H1 (cell line): ENCODE data around the gene PRIMA1. TPM values are rescaled to one million over a fixed set of nuclear protein-coding genes. Genes with fewer than 3 reads are reported as not detected.

Experiments used
- CTCF ChIA-PET: fragments of 300-600 bp; sonication (Branson Sonifier 250); formaldehyde crosslinking; loops from one replicate; lab custom pipeline; 2021; ENCODE audit not compliant: partially characterized antibody; lab: Charles Lee
- POLR2A ChIA-PET: fragments of 300-600 bp; sonication (Branson Sonifier 250); formaldehyde crosslinking; loops from one replicate; lab custom pipeline; 2021; ENCODE audit warnings: inconsistent platforms; ENCODE audit not compliant: partially characterized antibody; lab: Charles Lee
- DNase-seq, 2 experiments: peaks; one replicate each; pipeline versions ENCODE4 v3.0.0 to v3.0.0-alpha.2; 2010 to 2022; ENCODE audit warnings: low spot score in 2 of 2, low read depth in 1 of 2, mixed read lengths in 1 of 2
- FAIRE-seq: peaks from 2 replicates; lab custom pipeline; 2011; peaks lifted over from hg19 to GRCh38; lab: Jason Lieb, UNC
- H2AFZ ChIP-seq: 2 replicates; pipeline ENCODE4 v1.8.1; 2012; ENCODE audit warnings: low read length, inconsistent platforms
- H2AK5ac ChIP-seq: 2 replicates; pipeline ENCODE4 v1.6.1; 2013; ENCODE audit warnings: low read depth, low read length
- H2BK120ac ChIP-seq: replicated peaks from 2 replicates; pipeline ENCODE3; 2013; ENCODE audit warnings: low read depth, low read length, inconsistent platforms
- H2BK12ac ChIP-seq: 2 replicates; pipeline ENCODE4 v1.6.1; 2013; ENCODE audit warnings: low read depth, low read length
- H2BK15ac ChIP-seq: 2 replicates; pipeline ENCODE4 v1.6.1; 2013; ENCODE audit warnings: low read length
- H2BK20ac ChIP-seq: 2 replicates; pipeline ENCODE4 v1.6.1; 2013; ENCODE audit warnings: low read length
- H2BK5ac ChIP-seq: 2 replicates; pipeline ENCODE4 v1.6.1; 2013; ENCODE audit warnings: low read depth, low read length
- H3K14ac ChIP-seq: 2 replicates; pipeline ENCODE4 v1.6.1; 2013; ENCODE audit warnings: inconsistent platforms; ENCODE audit not compliant: insufficient read length
- H3K18ac ChIP-seq: 2 replicates; pipeline ENCODE4 v1.6.1; 2013; ENCODE audit warnings: low read length; ENCODE audit errors: extremely low read depth
- H3K23ac ChIP-seq: 2 replicates; pipeline ENCODE4 v1.6.1; 2013; ENCODE audit warnings: inconsistent platforms; ENCODE audit not compliant: insufficient read length
- H3K23me2 ChIP-seq: 2 replicates; pipeline ENCODE4 v1.6.1; 2013; ENCODE audit warnings: low read depth, low read length
- H3K27ac ChIP-seq: 2 replicates; pipeline ENCODE4 v1.6.1; 2011; ENCODE audit warnings: low read depth, low read length, inconsistent platforms
- H3K27me3 ChIP-seq, 4 experiments: replicated peaks in 1 of 4; 1 replicate in 1 of 4; 2 replicates in 3 of 4; pipeline versions ENCODE4 v1.6.1 to v1.8.1; 2011 to 2013; ENCODE audit warnings: low read length in 3 of 4, mild to moderate bottlenecking in 3 of 4, inconsistent platforms in 2 of 4, mixed read lengths in 2 of 4, moderate library complexity in 1 of 4; ENCODE audit not compliant: control insufficient read depth in 3 of 4, insufficient read depth in 3 of 4; ENCODE audit errors: extremely low read depth in 1 of 4
- H3K36me3 ChIP-seq, 4 experiments: 2 replicates each; pipeline versions ENCODE4 v1.6.1 to v1.8.1; 2011 to 2013; ENCODE audit warnings: mild to moderate bottlenecking in 4 of 4, low read length in 3 of 4, moderate library complexity in 2 of 4, control low read depth in 1 of 4, inconsistent platforms in 1 of 4; ENCODE audit not compliant: insufficient read depth in 4 of 4, control insufficient read depth in 2 of 4
- H3K4ac ChIP-seq: replicated peaks from 2 replicates; pipeline ENCODE3; 2013; ENCODE audit warnings: low read length, low read depth, mixed read lengths, inconsistent platforms; ENCODE audit not compliant: insufficient read length
- H3K4me1 ChIP-seq, 4 experiments: replicated peaks in 1 of 4; 1 replicate in 1 of 4; 2 replicates in 3 of 4; pipeline versions ENCODE4 v1.6.1 to v1.8.1; 2011 to 2013; ENCODE audit warnings: low read length in 3 of 4, inconsistent platforms in 2 of 4, mixed read lengths in 1 of 4; ENCODE audit not compliant: insufficient read depth in 4 of 4, control insufficient read depth in 3 of 4
- H3K4me2 ChIP-seq, 2 experiments: 2 replicates each; pipeline versions ENCODE4 v1.6.1 to v1.8.1; 2011 to 2013; ENCODE audit warnings: low read depth in 2 of 2, low read length in 2 of 2, control low read depth in 1 of 2, inconsistent platforms in 1 of 2, mild to moderate bottlenecking in 1 of 2; ENCODE audit not compliant: insufficient read depth in 1 of 2
- H3K4me3 ChIP-seq, 4 experiments: fragments of 200-600, 300-600 bp in 1 of 4; sonication (generic), shearing (Covaris generic), sonication (Bioruptor Twin) in 1 of 4; 2 replicates each; pipeline versions ENCODE4 v1.5.1 to v1.8.1; 2011 to 2016; ENCODE audit warnings: low read length in 4 of 4, low read depth in 3 of 4, control low read depth in 2 of 4, inconsistent platforms in 2 of 4, mild to moderate bottlenecking in 2 of 4, mixed read lengths in 1 of 4, moderate library complexity in 1 of 4; ENCODE audit not compliant: insufficient read depth in 2 of 4; ENCODE audit errors: extremely low read depth in 1 of 4
- H3K56ac ChIP-seq: replicated peaks from 2 replicates; pipeline ENCODE3; 2013; ENCODE audit warnings: low read depth, mild to moderate bottlenecking, mixed read lengths, low read length, inconsistent platforms; ENCODE audit not compliant: insufficient read length
- H3K79me1 ChIP-seq: 2 replicates; pipeline ENCODE4 v1.6.1; 2013; ENCODE audit warnings: low read depth, low read length, control low read depth
- H3K79me2 ChIP-seq, 2 experiments: 2 replicates each; pipeline versions ENCODE4 v1.6.1 to v1.8.1; 2012 to 2013; ENCODE audit warnings: low read length in 2 of 2, mild to moderate bottlenecking in 2 of 2, inconsistent platforms in 1 of 2; ENCODE audit not compliant: insufficient read depth in 2 of 2, control insufficient read depth in 1 of 2
- H3K9ac ChIP-seq, 4 experiments: replicated peaks in 1 of 4; 1 replicate in 1 of 4; 2 replicates in 3 of 4; pipeline versions ENCODE4 v1.6.1 to v1.8.1; 2011 to 2013; ENCODE audit warnings: low read depth in 3 of 4, low read length in 3 of 4, control low read depth in 2 of 4, mild to moderate bottlenecking in 2 of 4, moderate library complexity in 2 of 4, inconsistent platforms in 1 of 4; ENCODE audit errors: extremely low read depth in 1 of 4
- H3K9me3 ChIP-seq, 2 experiments: 2 replicates each; pipeline versions ENCODE4 v1.6.1 to v1.8.1; 2012 to 2013; ENCODE audit warnings: mild to moderate bottlenecking in 2 of 2, moderate library complexity in 2 of 2, control low read depth in 1 of 2, inconsistent platforms in 1 of 2, low read depth in 1 of 2, low read length in 1 of 2, mixed read lengths in 1 of 2; ENCODE audit not compliant: insufficient read depth in 2 of 2
- H4K20me1 ChIP-seq, 2 experiments: replicated peaks in 1 of 2; 2 replicates each; pipeline versions ENCODE3 to v1.8.1; 2011 to 2013; ENCODE audit warnings: inconsistent platforms in 2 of 2, low read length in 2 of 2, mild to moderate bottlenecking in 1 of 2; ENCODE audit not compliant: insufficient read depth in 2 of 2, control insufficient read depth in 1 of 2
- H4K5ac ChIP-seq: 2 replicates; pipeline ENCODE4 v1.6.1; 2013; ENCODE audit warnings: low read length, low read depth, mixed read lengths, inconsistent platforms; ENCODE audit not compliant: insufficient read length
- H4K8ac ChIP-seq: 2 replicates; pipeline ENCODE4 v1.8.0; 2013; ENCODE audit warnings: mild to moderate bottlenecking, moderate library complexity, low read length, inconsistent platforms; ENCODE audit not compliant: insufficient read depth; ENCODE audit errors: extremely low read depth
- H4K91ac ChIP-seq: replicated peaks from 2 replicates; pipeline ENCODE3; 2013; ENCODE audit warnings: low read length, mixed read lengths, inconsistent platforms; ENCODE audit not compliant: insufficient read length
- ASH2L ChIP-seq: fragments of 200-600, 300-600 bp; sonication (generic); IDR thresholded peaks from one replicate; pipeline ENCODE4 v1.7.1; 2017; ENCODE audit warnings: low read length
- CBX8 ChIP-seq: fragments of 300-800, 300-1000 bp; sonication (generic); IDR thresholded peaks from 2 replicates; pipeline ENCODE4 v1.7.1; 2016; ENCODE audit warnings: low read depth, low read length, borderline replicate concordance
- CHD1 ChIP-seq: IDR thresholded peaks from 2 replicates; pipeline ENCODE4 v1.6.1; 2012; ENCODE audit warnings: low read depth, low read length, improper control_type of control experiment
- GABPA ChIP-seq: IDR thresholded peaks from 2 replicates; pipeline ENCODE4 v1.6.1; 2011; ENCODE audit warnings: mild to moderate bottlenecking, low read length, moderate library complexity, borderline replicate concordance; ENCODE audit not compliant: insufficient read depth
- JUND ChIP-seq: IDR thresholded peaks from 2 replicates; pipeline ENCODE4 v1.6.1; 2011; ENCODE audit warnings: mild to moderate bottlenecking, improper control_type of control experiment, low read length
- KDM1A ChIP-seq: fragments of 200-600, 300-600 bp; sonication (generic); IDR thresholded peaks from 2 replicates; pipeline ENCODE4 v1.7.1; 2016; ENCODE audit warnings: mild to moderate bottlenecking, low read length, borderline replicate concordance
- KDM4A ChIP-seq: IDR thresholded peaks from one replicate; pipeline ENCODE4 v1.7.1; 2012; ENCODE audit warnings: low read depth, mild to moderate bottlenecking, moderate library complexity, low read length, inconsistent platforms; ENCODE audit not compliant: severe bottlenecking
- POLR2AphosphoS5 ChIP-seq: IDR thresholded peaks from 2 replicates; pipeline ENCODE4 v1.6.1; 2011; ENCODE audit warnings: low read depth, low read length
- RXRA ChIP-seq: IDR thresholded peaks from 2 replicates; pipeline ENCODE4 v1.6.1; 2011; ENCODE audit warnings: low read depth, mild to moderate bottlenecking, low read length, moderate library complexity; ENCODE audit not compliant: insufficient read depth
- SIX5 ChIP-seq: IDR thresholded peaks from 2 replicates; pipeline ENCODE4 v1.6.1; 2011; ENCODE audit warnings: mild to moderate bottlenecking, low read depth, low read length
- SRF ChIP-seq: IDR thresholded peaks from 2 replicates; pipeline ENCODE4 v1.6.1; 2011; ENCODE audit warnings: mild to moderate bottlenecking, low read depth, low read length, moderate library complexity
- TCF12 ChIP-seq: IDR thresholded peaks from 2 replicates; pipeline ENCODE4 v1.6.1; 2011; ENCODE audit warnings: low read depth, mild to moderate bottlenecking, low read length
- WGBS, 2 experiments: shearing (Covaris generic) in 1 of 2; methylation state at CpG; one replicate each; pipeline versions ENCODE4 v1.1.6 to v1.1.7; 2013 to 2015; ENCODE audit warnings: low lambda C conversion rate in 2 of 2, mixed read lengths in 2 of 2, inconsistent platforms in 1 of 2, low coverage in 1 of 2, missing lambda C conversion rate in 1 of 2; ENCODE audit not compliant: insufficient replicate concordance in 2 of 2, insufficient coverage in 1 of 2, insufficient read length in 1 of 2; ENCODE audit errors: extremely low coverage in 1 of 2, missing lambda C conversion rate in 1 of 2; 5-methylcytosine and 5-hydroxymethylcytosine counted together
- polyA plus RNA-seq, 7 experiments: library from polyadenylated mRNA; depleted of rRNA in 3 of 7; stranded (reverse) in 5 of 7; unstranded in 2 of 7; fragments of >200 nt in 5 of 7; fragments of 200-250 nt in 2 of 7; gene quantifications; 1 replicate in 5 of 7; 2 replicates in 1 of 7; 4 replicates in 1 of 7; pipeline versions ENCODE4 v1.2.1 to v1.2.3, GENCODE V29; 2011 to 2013; ENCODE audit warnings: missing spikeins in 2 of 7, mixed read lengths in 2 of 7
- total RNA-seq: library from RNA; stranded (reverse); fragmentation: NEBNext Ultra II Directional; extraction: Animal tissue kit (Norgen Biotek cat#: 25700); gene quantifications from 2 replicates; pipeline ENCODE4 v1.2.1, GENCODE V29; 2021
- TF ChIP-seq, protein P1 (sequence below): IDR thresholded peaks from 2 replicates; pipeline ENCODE4 v1.6.1; 2011; ENCODE audit warnings: low read depth, mild to moderate bottlenecking, low read length; ENCODE audit not compliant: insufficient read depth

The PRIMA1 gene
- total and polyA plus RNA-seq, 2 of the 8 experiments (the other 6 are each of a cell fraction or from before 2014, with no cell fraction given): 2.8 to 4.5 TPM

GRCh38 chr14:93744176-93744575, 44.1 kb downstream of the PRIMA1 start:
- Histone ChIP-seq H4K91ac (no peak overlapping the region), H3K27me3 (no peaks in the 10 kb centered on the region)
- TF ChIP-seq CHD1: no peak
- no peak for TF ChIP-seq POLR2AphosphoS5
- no peak for TF ChIP-seq RXRA
- no peak for TF ChIP-seq JUND
- no peak for TF ChIP-seq KDM1A
- TF ChIP-seq, protein P1, sequence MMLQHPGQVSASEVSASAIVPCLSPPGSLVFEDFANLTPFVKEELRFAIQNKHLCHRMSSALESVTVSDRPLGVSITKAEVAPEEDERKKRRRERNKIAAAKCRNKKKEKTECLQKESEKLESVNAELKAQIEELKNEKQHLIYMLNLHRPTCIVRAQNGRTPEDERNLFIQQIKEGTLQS: no peak
- TF ChIP-seq TCF12: no peak
- no peak for TF ChIP-seq SIX5
- TF ChIP-seq ASH2L: no peak
- TF ChIP-seq SRF: no peak
- no peak for TF ChIP-seq KDM4A
- no peak for TF ChIP-seq GABPA
- TF ChIP-seq CBX8: no peak

More at GRCh38 chr14:93744176-93744575, 44.1 kb downstream of the PRIMA1 start:
- no peak for FAIRE-seq
- no peak overlapping the region for H3K4me2 ChIP-seq
- peaks cover 7% of the 10 kb centered on the region; the same call in 1 of the 2 replicates for H3K23me2 ChIP-seq
- no peaks in the 10 kb centered on the region for H3K79me2 ChIP-seq
- H3K36me3 ChIP-seq: no peaks in the 10 kb centered on the region
- 86% methylated on average over 11 of the region's 14 CpGs; no CpG with 5 or more reads in 1 of the 2 experiments for WGBS, 2 experiments
- H3K4ac ChIP-seq: no peak overlapping the region
- H3K79me1 ChIP-seq: no peaks in the 10 kb centered on the region
- no peak overlapping the region for H3K9ac ChIP-seq
- POLR2A ChIA-PET: no interaction called here
- H3K4me3 ChIP-seq: no peak overlapping the region
- H4K5ac ChIP-seq: no peak overlapping the region
- H2BK20ac ChIP-seq: no peak overlapping the region
- H2BK5ac ChIP-seq: no peak overlapping the region
- peaks cover 0 to 15% (median 6%) of the 10 kb centered on the region in 4 experiments; a peak in 4 of 7 replicates for H3K4me1 ChIP-seq
- H3K56ac ChIP-seq: no peak overlapping the region
- H2BK15ac ChIP-seq: no peak overlapping the region
- H2BK120ac ChIP-seq: no peak overlapping the region
- H3K9me3 ChIP-seq: no peaks in the 10 kb centered on the region
- no peak overlapping the region for H2AFZ ChIP-seq
- H4K8ac ChIP-seq: no peak overlapping the region
- no peak overlapping the region for H3K27ac ChIP-seq
- H2BK12ac ChIP-seq: no peak overlapping the region
- no peak overlapping the region for H3K18ac ChIP-seq
- H4K20me1 ChIP-seq: peaks cover 0 to 3% of the 10 kb centered on the region in 2 experiments
- no peak overlapping the region for H3K23ac ChIP-seq
- no peak overlapping the region for H3K14ac ChIP-seq
- no peak for DNase-seq
- CTCF ChIA-PET: interaction anchor here (1.6 kb wide), 1 partner anchor 52 kb away, joined by 4 read pairs; no protein-coding TSS in a partner anchor
- H2AK5ac ChIP-seq: no peak overlapping the region
